ENCODE results near the gene LMTK2. TPM values are rescaled to one million over a fixed set of nuclear protein-coding genes. Genes with fewer than 3 reads are reported as not detected.
"Not testable (repeated sequence)": the region's sequence is repeated elsewhere in the genome, so short reads cannot be mapped to it uniquely, and the experiment has no call there.

LMTK2 gene
- polyA plus RNA-seq, 1 donor = 16.0 TPM

DNA sequence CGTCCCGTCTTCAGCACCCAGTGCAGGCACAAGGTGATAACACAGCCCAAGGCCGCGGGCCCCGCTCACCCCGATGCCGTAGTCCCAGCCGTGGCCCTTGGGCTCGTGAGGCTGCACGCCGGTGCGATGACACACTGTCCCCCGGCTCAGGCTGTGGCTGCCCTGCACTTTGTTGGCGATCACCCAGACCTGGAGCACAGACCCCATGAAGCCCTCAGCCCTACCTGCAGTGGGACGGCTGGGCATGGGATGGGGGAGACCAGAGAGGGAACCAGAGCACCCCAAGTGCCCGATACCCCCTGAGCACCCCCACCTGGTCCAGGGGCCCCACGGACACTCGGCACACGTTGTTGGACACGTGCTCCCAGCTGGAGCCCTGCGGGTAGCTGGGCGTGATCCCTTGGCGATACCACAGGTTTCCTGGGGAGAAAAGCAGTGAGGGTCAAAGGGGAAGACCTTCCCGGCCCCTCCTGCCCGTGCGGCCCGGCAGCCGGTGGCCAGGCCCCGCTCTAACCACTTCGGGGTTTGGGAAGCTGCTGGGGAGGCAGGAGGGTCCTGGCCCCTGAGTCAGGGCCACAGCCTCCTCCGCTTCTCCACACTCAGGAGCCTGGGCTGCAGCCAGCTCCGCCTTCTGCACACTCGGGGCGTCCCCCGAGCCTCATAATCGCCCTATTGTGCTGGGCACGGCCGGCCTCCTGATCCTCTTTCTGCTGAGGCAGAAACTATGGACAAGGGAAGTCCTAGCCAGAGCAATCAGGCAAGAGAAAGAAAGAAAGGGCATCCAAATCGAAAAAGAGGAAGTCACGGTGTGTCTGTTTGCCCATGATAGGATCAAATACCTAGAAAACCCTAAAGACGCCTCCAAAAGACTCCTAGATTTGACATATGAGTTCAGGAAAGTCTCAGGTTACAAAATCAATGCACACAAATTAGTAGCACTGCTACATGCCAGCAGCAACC is 111.2 kb downstream of the LMTK2 start:
- DNase-seq = no peak

DNA sequence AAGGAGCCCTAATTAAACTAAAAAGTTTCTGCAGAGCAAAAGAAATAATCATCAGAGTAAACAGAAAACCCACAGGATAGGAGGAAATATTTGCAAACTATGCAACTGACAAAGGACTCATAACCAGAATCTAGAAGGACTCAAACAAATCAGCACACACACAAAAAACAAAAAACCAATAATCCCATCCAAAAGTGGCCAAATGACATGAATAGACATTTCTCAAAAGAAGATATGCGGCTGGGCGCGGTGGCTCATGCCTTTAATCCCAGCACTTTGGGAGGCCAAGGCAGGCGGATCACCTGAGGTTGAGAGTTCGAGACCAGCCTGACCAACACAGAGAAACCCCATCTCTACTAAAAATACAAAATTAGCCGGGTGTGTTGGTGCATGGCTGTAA is 112.7 kb downstream of the LMTK2 start:
- not testable (repeated sequence) for DNase-seq

DNA sequence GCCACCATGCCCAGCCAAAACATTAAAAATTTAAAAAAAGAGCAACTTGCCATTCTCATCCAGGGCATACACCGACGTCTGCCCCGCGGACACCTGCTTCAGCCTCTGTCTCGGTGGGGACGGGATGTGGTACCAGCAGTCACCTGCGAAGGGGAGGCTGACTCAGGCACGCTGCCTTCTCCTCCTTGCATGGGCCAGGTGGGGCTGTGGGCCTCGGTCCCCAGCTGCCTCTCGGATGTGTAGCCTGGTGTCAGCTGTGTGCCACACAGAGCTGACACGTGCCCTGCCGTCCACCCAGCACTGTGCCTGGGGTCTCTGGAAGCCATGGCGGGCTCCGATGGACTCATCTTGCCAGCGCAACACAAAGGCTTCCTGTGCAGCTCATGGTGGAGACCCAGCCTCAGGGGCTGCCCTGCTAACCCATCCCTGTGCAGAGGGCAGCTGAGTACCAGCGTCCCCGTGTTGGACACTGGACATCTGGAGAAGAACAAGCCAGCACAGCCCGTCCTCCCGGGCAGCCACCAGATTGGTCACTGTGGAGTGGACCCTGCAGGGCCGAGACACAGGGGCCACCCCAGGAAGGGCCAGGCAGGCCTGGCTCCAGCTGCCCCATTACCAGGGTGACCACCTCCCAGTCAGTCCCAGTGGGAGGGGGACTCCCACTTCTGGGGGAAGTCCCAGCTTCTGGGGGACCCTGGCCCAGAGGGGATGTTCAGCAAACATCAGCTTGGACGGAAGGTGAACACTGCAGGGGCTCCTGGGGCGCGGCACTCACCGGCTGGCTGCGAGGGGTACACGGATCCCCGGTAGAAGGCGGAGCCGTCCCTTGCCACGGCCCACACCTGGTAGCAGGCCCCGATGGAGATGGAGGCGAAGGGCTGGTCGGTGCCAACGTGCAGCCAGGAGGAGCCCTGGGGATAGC is 115.2 kb downstream of the LMTK2 start:
- no peak for DNase-seq

DNA sequence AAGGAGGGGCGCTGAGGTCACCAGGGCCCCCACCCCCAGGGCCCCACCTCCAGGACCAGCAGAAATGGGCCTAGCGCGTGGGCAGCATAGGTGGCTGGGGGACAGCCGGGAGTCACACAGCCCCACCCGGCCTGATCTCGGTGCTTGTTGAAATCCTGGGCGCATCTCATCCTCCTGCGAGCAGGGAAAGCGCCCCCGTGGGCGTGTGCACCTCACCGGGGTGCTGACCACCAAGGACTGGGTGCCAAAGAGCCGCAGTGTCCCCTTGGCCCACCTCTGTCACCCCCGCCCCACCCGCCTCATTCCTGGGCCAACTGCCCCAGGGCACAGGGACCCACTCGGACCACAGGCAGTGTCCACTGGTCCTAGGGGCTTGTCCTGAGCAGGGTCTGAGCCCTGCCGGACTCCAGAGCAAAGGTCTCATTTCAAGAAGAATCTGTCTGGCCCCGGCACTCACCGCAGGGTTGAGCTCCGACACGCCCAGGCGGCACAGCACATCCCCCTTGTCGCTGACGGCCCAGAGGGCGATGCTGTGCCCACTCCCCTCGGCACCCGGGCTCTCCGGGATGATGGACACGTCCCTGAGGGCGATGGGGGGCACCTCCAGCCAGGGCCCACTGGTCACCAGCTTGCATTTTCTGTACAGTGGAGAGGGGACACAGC is 116.0 kb downstream of the LMTK2 start:
- no peak for DNase-seq

DNA sequence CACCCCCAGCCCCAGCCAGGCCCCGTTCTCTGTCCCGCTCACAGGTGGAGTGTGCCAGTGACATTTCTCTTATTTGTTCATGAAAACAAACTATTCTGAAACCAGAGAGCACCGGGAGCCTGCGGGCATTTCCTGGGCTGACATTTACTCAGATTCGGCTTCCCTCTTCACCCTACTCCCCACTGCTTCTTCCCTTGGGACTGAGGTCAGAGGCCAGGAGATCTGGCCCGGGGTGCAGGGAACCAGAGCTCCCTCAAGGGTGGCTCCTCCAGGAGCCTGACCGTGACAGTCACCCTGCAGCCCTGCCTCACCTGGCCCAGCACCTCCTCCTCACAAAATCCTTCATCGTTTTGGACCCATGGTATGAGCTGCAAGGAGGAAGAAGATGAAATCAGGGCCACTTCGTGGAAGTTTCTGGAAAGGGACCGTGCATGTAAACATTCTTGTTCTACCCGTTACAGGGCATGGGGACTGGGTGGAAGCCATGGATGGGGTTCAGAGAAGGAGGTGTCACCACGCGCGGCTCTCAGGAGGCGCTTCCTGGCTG is 116.8 kb downstream of the LMTK2 start:
- DNase-seq = no peak

DNA sequence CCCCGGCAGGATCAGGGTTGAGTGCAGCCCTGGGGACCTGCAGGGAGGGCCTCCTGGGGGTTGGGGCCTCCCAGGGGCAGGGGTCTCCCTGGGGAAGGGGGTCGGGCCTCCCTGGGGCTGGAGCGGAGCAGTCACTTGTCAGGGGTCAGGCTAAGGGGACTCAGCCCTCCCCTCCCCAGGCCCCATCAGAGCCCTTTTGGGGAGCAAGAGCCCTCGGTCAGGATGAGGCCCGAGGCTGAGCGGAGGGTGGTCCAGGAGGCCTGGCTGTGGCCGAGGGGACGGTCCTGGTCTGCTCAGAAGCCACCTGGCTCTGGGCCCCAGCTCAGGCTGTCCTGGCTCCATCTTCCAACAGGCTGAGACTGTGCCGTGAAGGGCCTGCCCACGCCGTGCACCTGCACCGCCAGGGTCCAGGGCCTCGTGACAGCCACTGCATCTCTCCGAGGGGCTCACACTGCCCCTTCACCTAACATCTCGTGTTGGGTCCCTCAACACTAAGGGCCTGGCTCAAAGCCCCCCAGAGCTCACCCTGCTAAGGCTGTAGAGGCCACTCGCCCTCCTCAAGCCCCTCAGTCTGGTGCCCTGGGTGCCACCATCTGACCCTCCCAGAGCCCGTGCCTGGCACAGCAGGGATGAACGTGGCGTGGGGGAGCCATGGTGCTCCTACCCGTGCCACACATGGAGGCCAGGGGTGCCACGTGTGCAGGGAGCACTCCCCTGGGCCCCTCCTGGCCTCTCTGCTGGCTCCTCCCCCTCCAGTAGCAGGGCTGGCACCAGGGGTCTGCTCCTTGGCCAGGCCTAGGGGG is 117.4 kb downstream of the LMTK2 start:
- no peak for DNase-seq

DNA sequence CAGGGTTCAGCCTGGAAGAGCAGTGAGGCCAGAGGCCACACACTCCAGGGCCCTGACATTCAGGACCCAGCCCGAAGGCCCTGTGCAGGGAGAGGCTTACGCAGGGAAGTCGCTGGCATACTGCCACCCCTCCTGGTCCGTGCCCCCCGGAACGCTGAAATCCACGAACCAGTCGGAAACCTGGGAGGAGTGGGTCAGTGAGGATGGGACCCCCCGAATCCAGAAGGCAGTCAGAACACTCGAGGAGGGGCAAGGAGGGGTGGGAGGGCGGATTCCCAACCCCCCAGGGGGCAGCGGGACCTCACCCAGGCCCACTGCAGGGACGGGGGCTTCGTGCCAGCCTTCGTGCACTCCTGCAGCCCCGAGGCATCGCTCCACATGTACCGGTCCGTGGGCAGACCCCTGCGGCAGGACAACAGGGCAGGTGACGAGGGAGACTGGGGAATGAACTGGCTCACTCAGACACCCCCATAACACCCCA is 118.1 kb downstream of the LMTK2 start:
- no peak for DNase-seq

DNA sequence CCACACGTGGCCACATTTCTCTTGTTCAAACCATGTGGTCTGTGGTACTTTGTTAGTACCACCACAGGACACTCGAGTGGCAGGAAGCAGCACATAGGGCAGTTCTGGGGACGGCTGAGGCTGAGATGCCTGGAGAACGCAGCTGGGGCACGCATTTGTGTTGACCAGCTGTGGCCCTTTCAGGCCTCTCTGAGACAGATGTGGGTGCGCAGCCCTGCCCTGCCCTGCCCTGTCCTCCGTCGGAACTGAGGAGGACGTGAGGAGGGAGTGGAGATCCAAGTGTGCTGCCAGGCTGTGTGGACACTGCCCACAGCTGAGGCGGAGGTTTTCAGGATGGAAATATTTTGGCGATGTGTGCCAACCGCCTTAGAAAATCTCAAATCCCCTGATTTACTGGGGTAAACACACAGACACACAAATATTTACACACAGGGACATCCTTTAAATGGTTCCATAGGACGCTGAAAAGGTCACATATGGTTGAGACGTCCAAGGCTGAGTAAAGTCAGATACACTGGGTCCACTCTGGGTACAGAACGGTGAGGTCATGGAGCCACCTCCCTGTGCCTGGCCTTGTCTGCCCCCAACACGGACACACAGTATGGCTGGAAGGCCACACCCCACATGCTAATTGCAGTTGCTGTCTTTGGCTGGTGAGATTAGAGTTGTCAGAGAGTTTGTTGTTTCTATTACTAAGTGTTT is 119.4 kb downstream of the LMTK2 start:
- DNase-seq = no peak

DNA sequence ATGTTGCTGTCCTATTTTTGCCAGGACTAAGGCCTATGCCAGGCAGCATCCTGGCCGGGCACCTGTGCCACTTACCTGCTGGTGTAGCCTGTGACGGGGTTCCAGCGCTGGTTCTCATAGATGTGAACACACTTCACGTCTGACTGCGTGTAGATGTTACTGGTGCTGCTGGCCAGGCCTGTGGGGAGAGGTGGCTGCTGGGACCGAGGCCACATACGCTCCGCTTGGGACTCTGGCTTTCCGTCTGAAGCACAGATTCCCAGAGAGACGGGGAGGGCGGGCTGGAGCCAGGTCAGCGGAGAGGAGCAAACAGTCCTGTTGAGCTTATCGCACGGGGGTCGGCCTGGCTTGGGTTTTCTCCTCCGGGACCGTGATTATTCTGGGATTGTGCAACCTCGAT is 121.3 kb downstream of the LMTK2 start:
- no peak for DNase-seq

DNA sequence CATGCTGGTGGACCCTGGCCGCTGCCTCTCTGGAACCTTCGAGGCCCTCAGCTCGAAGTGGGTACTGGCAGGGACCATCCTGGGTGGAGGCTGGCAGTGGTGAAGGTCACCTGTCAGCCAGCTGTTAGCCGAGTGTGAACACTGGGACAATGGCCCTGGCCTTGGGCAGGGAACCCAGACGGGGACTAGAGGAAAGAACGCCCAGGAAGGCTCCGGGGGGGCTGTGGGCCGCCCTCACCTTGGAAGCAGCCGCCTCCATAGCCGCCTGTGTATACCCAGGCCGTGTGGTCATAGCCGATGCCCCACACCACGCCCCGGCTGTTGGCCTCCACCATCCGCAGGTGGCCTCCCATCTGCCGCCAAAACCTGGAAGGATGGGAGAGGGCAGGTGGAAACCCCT is 122.1 kb downstream of the LMTK2 start:
- DNase-seq = no peak

DNA sequence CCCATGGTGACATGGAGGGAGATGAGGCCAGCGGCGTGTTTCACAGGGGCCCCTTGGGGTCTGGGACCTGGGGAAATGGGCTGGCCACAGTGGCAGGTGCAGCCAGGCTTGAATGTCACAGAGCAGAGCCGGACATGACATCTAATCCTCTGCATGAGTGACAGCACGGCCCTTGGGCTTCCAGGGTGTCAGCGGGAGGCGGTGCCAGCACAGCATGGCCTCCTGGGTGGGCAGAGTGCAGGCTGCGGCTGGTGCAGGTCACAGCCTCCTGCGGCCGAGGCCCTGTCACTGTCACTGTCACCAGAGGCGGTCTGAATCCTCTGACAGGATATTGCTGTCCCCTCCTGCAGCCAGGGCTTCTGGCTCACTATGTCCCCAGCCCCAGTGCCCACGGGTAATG is 122.8 kb downstream of the LMTK2 start:
- DNase-seq = no peak

DNA sequence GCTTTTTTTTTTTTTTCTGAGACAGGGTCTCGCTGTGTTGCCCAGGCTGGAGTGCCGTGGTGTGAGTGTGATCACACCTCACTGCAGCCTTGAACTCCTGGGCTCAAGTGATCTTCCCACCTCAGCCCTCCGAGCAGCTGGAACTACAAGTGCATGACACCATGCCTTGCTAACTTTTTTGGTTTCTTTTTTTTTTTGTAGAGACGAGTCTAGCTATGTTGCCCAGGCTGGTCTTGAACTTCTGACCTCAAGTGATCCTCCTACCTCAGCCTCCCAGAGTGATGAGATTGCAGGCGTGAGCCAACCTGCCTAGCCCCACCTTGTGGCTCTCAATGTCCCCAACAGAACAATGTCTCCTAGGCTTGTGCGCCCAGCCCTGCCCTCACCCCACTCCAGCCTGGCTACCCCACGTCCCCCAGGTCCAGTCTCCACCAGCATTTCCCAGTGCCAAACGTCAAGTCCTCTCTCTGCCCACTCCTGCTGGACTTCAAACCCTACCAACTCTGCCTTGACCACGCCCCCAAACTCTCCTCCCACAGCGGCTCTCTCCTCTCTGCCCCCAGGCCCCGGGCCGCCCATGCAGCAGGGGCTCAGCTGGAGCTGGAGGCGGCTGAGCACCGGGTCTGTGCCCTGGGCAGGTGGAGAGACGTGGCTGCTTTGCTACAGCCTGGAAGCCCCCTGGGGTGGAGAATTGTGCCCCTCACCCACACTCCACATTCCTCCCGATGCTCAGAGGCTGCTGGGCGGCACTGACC is 123.5 kb downstream of the LMTK2 start:
- no peak for DNase-seq

DNA sequence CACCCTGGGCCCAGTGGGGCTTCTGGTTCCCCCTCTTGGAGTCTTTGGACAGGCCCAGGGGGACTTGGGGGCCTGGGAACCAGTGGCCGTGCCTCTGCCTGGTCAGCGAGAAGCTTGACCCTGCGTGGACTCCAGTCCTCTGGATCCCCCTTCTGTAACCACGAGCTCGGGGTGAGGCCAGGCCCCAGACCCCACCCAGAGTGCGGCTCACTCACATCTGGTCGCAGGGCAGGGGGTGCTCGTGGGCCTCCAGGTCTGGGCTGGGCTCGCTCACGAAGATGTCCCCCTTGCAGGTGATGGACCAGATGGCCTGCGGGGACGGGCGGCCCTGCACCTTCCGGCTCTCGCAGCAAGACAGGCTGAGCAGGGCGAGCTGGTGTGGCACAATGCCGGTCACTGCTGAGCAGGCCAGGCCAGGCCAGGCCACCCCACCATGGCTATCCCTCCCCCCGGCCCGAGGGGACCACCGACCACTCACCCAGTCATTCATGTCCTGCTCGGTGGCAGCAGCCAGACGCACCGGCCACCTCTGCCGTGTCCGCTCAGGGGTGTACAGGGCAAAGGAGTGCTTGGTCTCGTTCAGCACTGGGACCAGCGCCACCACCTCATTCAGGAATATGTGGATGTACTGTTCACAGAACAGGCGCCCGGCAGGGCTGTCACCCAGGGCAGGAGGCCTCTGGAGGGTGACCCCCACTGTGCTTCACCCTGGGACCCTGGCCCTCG is 124.2 kb downstream of the LMTK2 start:
- no peak for DNase-seq

DNA sequence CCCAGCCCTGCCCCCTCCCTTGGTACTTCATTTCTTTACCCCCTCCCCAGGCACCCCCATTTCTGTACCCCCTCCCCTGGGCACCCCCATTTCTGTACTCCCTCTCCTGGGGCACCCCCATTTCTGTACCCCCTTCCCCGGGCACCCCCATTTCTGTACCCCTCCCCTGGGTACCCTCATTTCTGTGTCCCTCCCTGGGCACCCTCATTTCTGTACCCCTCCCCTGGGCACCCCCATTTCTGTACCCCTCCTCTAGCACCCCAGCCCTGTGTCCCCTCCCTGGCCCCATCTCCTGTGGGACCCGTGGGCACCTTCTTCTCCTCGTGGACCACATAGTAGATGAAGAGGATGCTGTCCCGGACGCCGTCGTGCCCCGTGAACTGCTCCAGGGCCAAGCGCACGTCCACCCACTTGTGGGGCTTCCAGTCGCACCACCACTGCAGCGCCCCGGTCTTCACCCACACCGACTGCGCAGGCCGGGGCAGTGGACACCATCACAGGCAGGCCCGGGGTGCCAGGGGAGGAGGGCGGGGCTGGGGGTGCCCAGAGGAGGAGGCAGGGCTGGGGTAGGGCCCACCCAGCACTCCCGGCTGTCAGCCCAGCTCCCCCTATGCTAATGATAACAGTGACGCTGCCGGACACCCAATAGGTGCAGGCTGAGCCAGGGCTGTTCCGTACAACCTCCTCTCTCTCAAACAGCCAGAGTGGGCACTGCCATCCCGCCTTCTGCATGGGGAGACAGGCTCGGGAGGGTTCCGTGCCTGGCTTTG is 125.0 kb downstream of the LMTK2 start:
- DNase-seq = no peak

DNA sequence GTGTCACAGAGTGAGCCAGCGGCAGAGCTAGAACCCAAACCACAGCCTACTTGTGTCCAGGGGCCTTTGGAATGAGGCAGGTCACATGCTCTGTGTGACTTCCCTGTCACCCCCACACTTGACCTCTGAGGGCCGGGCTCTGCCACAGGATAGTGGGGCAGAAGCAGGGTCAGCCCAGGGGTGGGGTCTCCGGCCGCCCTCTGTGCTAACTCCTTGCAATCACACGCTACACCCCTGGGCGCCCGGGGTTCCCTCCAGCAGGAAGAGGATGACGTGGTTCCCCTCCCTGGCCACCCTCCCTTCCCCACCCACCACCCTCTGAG is 125.6 kb downstream of the LMTK2 start:
- no peak for DNase-seq

DNA sequence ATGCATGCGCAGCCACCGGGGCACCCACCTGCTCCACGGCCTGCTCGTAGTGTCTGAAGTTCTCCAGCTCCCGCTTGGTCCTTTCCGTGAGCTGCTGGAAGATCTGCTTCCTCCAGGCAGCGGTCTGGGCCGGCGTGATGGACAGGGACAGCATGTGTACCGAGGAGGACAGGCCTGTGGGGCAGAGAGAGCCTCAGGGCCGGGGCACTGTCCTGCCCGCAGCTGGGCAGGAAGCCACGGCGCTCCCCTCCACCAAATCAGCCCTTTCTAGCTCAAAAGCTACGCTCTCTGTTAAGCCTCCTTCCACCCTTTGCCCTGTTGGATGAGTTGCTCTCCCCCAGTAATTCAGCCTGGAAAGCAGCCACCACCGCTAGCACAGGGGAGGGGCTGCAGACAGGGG is 126.1 kb downstream of the LMTK2 start:
- DNase-seq = no peak

DNA sequence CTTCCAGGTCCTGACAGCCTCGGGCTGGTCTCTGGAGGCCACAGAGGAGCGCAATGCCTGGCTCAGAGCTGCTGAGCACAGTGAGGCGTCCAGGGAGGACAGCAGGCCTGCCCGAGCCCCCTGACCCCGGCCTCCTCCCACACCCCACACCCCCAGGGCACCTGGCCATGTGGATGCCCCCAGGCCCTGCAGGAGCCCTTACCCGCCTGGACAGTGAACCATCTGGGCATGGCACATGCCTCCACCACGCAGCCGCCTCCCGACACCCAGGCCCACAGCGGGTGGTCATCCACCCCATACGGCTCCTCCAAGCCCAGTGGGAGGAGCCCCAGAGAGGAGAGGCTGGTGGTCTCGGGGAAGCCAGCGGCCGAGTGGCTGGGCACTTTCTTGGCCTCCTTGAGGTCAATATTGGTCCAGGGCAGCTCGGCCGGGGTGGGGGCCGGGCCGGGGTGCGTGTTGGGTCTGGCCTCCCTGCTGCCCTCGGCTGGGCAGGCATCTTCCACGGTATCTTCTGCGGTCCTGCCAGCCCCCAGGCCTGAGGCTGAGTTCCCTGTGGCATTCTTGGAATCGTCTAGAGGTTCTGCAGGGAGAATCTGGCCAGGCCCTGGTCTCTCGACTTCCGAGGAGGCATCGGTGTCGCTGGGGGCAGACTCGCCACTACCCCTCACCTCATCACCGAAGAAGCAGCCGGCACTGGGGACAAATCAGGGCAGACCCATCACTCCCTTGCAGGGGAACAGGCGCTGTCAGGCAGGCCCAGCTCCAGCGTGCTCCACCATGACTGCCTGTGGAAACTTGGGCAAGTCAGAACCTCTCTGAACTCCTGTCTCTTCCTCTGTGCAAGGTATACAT is 126.8 kb downstream of the LMTK2 start:
- DNase-seq = no peak

Measured in left kidney (tissue), 2 donors.